Inflammatory macrophage treated with lipopolysaccharide for 4 hours (primary cell): ENCODE results near the gene GALR1.

Experiments used
- DNase-seq: peaks from one replicate; pipeline ENCODE4 v3.0.0-alpha.2; 2020

The GALR1 gene

DNA sequence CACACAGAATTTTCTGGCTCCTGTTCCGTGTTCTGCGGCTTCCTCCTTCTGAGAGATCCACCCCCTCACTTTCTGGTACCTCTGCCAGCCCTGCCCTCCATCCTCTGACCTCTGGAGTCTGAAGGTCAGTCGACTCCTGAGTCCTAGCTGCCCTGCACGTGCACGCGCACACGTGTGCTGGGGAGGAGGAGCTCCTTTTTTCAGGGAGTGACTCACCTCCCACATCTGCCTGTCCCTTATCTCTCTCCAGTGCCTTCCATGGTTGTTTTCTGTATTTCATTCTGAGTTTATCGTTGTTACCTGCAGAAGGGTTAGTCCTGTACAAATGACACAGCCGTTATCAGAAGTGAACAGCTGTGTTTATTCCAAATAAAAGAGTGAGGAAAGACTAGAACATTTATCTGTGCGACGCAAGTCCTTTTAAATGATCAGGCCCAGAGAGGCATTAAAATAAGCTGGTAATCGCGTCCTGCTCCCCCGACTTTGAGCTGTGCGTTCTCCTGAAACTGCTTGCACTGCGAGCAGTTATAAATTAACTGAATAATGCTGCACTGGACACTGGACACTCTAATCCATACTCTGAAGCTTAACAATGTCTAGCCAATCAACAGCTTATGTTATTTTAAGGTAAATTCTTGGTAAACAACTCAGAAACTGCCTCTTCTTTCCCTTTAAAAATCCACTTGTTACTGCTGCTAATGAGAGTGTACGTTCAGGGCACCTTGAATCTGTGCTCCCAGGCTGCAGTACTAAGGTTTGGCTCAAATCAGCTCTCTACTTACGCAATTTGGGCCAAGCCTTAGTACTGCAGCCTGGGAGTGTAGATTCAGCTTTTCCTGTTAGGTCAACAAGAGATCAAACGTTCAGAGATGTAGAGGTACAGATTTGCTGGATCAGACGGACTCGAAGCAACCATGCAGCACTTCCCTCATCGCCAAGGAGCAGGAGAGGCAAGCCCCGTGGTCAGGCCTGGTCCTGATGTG, 72.5 kb downstream of the GALR1 start:
- no peak for DNase-seq

DNA sequence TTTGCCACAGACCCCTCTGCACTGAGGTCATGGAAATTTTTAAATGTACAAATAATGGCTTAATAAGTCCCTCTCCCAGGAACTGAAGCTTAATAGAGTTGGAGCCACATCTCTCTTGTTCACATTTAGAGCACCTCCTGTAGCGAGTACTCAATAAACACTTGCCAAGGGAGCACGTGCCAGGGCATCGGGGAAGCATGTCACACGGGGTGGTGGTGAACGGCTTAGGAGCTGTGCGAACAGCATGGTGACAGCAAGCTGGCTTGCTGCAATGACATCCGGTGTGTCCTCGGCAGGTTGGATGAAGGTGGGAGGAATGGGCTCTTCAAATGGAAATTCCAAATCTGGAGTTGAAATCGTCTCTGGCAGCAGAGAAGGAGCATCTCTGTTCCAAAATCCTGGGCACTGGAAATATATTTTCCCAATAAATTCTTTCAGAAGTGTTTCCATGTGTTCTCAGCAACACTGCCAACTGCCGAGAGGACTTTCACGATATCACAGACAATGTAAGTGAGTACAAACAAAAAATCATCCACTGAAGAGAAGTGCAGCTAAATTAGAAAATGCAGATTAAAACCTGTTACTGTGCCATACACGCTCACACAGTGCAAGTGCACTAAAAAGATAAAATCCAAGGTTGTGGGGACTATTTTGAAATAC, 74.1 kb downstream of the GALR1 start:
- DNase-seq, result no peak
